A375 (cell line): ENCODE data around the gene HS3ST6. TPM values are rescaled to one million over a fixed set of nuclear protein-coding genes. Genes with fewer than 3 reads are reported as not detected.

Experiments
- small RNA-seq: library from RNA; depleted of rRNA; stranded (forward); fragments of <200 nt; gene quantifications from one replicate; pipeline ENCODE3, GENCODE V24; 2014
- total RNA-seq: library from RNA; depleted of rRNA; stranded (reverse); fragments of >200 nt; shearing (Covaris generic); gene quantifications from 2 replicates; pipeline ENCODE4 v1.2.3, GENCODE V29; 2014; rRNA removed

Gene HS3ST6
- total RNA-seq = not detected in 2 replicates

DNA sequence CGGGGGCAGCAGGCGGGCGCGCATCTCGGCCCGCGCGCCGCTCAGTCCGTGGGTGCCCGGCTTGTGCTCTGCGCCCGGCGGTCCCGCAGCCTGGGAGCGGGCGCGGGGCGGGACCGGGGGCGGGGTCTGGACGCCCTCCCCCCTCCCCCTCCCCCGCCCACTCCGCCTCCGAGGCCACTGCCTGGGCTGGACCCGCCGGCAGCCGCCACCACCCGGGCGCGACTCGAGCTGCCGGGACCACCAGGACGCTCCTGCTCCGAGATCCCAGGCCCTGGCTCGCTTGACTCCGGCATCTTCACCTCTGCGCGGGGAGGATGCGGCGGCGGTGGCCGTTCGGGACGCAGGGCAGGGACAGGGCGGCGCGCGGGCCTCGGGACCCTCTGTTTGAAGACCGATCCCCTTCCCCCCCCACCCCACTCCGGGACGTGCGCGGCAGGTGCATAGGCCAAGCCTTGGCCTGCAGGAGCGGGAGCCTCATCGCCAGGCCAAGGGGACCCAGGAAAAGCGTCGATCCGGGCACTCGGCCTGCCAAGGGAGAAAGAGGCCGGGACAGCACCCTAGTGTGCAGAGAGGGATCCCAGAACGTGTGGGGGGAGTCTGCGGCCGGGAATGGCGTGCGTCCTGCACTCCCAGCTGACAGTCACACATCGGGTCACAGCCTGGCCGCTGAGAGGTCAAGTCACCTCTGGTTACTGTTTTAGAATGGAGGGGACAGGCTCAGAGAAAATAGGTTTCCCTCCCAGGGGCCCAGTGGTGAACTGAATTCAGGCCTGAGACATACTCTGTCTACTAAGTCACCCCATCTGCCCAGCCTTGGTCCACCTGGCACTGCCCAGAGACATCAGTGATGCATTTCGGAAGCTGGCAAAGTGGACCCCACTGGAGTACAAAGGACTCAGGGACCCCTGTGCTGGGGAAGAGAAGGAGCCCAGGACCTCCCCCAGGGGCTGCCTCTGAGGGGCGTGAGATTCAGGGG, at the start of gene HS3ST6:
HS3ST6 (minus strand) TSS at position 65 of the 976 bp plus-strand sequence. CDS start 92 bp downstream, outside the sequence.

DNA sequence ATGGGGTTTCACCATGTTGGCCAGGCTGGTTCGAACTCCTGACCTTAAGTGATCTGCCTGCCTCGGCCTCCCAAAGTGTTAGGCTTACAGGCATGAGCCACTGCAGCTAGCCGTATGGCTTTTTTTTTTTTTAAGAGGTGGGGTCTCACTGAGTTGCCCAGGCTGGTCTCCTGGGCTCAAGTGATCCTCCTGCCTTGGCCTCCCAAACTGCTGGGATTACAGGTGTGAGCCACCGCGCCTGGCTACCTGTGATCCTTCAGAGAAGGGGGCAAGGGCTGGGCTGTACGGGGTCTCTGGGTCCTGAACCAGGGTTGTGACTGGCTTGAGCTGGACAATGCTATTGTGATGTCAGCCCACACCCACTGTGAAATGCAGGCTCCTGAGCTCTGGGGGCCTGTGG, 48.2 kb upstream of the HS3ST6 start, which contains the start of gene RNF151:
RNF151 (plus strand) TSS at position 397 of the 400 bp plus-strand sequence. CDS start 26 bp downstream, outside the sequence.

DNA sequence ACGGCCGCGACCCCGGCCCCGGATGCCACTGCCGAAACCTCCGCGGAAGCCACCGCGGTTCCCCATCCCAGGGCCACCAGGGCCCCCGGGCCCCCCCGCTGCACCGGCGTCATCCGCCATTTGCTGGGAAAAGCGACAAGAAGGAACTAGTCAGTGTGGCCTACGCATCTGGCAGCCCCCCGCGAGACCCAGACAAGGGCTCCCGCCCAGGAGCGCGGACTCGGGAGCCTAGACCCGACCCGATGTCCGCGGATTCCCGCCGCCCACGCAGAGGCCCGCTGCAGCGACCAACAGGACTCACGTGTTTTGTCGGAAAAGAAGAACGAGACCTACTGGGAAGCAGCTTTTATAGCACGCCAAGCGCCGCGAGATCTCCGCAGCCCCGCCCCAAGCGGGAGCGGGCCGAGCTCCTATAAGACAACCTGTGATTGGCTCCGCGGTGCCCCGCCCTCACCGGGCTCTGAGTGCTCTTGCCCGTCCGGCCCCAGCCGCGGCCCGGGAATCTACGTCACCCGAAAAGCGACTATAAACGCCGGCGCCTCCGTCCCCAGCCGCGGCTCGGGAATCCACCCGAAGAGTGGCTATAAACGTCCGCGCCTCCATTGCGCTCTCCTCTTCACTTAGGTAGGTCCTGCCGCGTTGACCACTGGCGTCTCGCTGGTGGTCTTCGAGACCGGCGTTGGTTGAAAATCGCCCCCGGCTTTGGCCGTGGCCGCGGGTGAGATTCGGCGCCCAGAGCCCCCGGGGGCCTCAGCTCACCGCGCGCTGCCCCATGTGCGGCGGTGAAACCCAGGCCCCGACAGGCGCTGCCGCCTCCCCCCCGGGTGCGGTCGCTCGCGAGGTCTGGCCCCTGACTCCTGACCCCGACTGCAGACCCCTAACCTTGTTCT, 46.5 kb upstream of the HS3ST6 start, which contains the start of gene RPS2:
RPS2 (minus strand) TSS at position 321 of the 890 bp plus-strand sequence; CDS start at position 120, 201 bp downstream.

GRCh38 chr16:1959269-1960039, 41.2 kb upstream of the HS3ST6 start, which contains the start of gene NDUFB10:
Gene NDUFB10 (plus strand): TSS chr16:1959538. CDS start chr16:1959625, 87 bp downstream.

GRCh38 chr16:1942810-1943726, 24.9 kb upstream of the HS3ST6 start, which contains the start of gene MSRB1:
Gene MSRB1 (minus strand): TSS chr16:1943199. CDS start chr16:1943156, 43 bp downstream.

GRCh38 chr16:1871974-1872635, 46.1 kb downstream of the HS3ST6 start, which contains the start of gene MEIOB:
Gene MEIOB (minus strand): TSS chr16:1872164. CDS start chr16:1868175, 3,989 bp downstream.

Small RNA genes within 50 kb of the gene (small RNA-seq; reads per million reads assigned to genes)
- gene SNORA10 (not detected), gene SNORA64 (not detected)

Other genes with a start within 250 kb of the HS3ST6 start
- 71.8 and 72.4 TPM in 2 replicates for gene JPT2, start 240.1 kb downstream of the HS3ST6 start, total RNA-seq
- gene MAPK8IP3, start 212.2 kb downstream of the HS3ST6 start, total RNA-seq = 74.2 and 79.0 TPM in 2 replicates
- 89.3 and 122 TPM in 2 replicates for gene NME3, start 146.9 kb downstream of the HS3ST6 start, total RNA-seq
- 21.4 and 22.7 TPM in 2 replicates for gene EME2, start 145.6 kb downstream of the HS3ST6 start, total RNA-seq
- 187 and 223 TPM in 2 replicates for gene MRPS34, start 145.3 kb downstream of the HS3ST6 start, total RNA-seq
- gene SPSB3, start 135.8 kb downstream of the HS3ST6 start, total RNA-seq = 51.4 and 57.6 TPM in 2 replicates
- 132 and 137 TPM in 2 replicates for gene NUBP2, start 135.5 kb downstream of the HS3ST6 start, total RNA-seq
- 0.29 TPM in 1 of 2 replicates, not detected in the other for gene IGFALS, start 124.7 kb downstream of the HS3ST6 start, total RNA-seq
- 113 and 133 TPM in 2 replicates for gene HAGH, start 91.6 kb downstream of the HS3ST6 start, total RNA-seq
- 30.1 and 30.2 TPM in 2 replicates for gene FAHD1, start 91.2 kb downstream of the HS3ST6 start, total RNA-seq
- not detected in 2 replicates for gene MEIOB, start 46.3 kb downstream of the HS3ST6 start, total RNA-seq
- gene MSRB1, start 24.8 kb upstream of the HS3ST6 start, total RNA-seq = 8.5 and 10.2 TPM in 2 replicates
- not detected in 2 replicates for gene RPL3L, start 36.3 kb upstream of the HS3ST6 start, total RNA-seq
- gene NDUFB10, start 41.1 kb upstream of the HS3ST6 start, total RNA-seq = 551 and 557 TPM in 2 replicates
- gene RPS2, start 46.4 kb upstream of the HS3ST6 start, total RNA-seq = 4,459 and 5,166 TPM in 2 replicates
- gene RNF151, start 48.4 kb upstream of the HS3ST6 start, total RNA-seq = not detected in 2 replicates
- gene TBL3, start 53.6 kb upstream of the HS3ST6 start, total RNA-seq = 72.8 and 74.0 TPM in 2 replicates
- 0.23 TPM in 1 of 2 replicates, not detected in the other for gene NOXO1, start 63.1 kb upstream of the HS3ST6 start, total RNA-seq
- gene GFER, start 65.8 kb upstream of the HS3ST6 start, total RNA-seq = 46.0 and 50.1 TPM in 2 replicates
- gene SYNGR3, start 71.6 kb upstream of the HS3ST6 start, total RNA-seq = 1.6 and 2.0 TPM in 2 replicates
- gene ZNF598, start 91.4 kb upstream of the HS3ST6 start, total RNA-seq = 59.6 and 76.5 TPM in 2 replicates
- 1.0 and 1.5 TPM in 2 replicates for gene NPW, start 101.4 kb upstream of the HS3ST6 start, total RNA-seq
- gene NHERF2, start 108.5 kb upstream of the HS3ST6 start, total RNA-seq = 113 and 117 TPM in 2 replicates
- 58.6 and 71.2 TPM in 2 replicates for gene NTHL1, start 129.4 kb upstream of the HS3ST6 start, total RNA-seq
- gene TSC2, start 129.6 kb upstream of the HS3ST6 start, total RNA-seq = 75.3 and 90.4 TPM in 2 replicates
- 90.3 and 104 TPM in 2 replicates for gene PKD1, start 217.5 kb upstream of the HS3ST6 start, total RNA-seq
- gene RAB26, start 230.2 kb upstream of the HS3ST6 start, total RNA-seq = 9.0 and 16.0 TPM in 2 replicates
- 71.3 and 72.5 TPM in 2 replicates for gene TRAF7, start 237.4 kb upstream of the HS3ST6 start, total RNA-seq